ENCODE data around the gene POPDC3.
A peak's percentile ranks its signal among the peaks of the same experiment; 100 is the strongest.

The POPDC3 gene

DNA sequence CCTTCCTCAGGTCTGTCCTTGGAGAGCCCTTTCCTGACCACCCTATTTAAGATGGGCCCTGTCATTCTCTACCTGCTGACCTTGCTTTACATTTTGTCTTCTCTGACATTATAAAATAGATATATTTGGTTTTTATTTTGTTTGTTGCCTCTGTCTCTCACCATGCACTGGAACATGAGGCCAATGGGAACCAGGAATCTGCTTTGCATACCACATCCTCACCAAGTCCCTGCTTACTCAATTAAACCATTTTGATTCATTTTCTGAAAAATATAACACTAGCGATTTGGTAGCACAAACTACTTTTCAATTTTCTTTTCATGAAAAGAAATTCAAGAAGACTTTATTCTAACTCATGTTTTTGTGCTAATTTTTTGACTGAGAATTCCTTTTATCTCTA, 32.8 kb upstream of the POPDC3 start:
- Histone ChIP-seq H3K4me3 (ENCODE audit: low read depth, low read length) (no peak overlapping the region), H3K4me1 (ENCODE audit: control insufficient read depth, insufficient read depth, low read length, unreplicated experiment) (peaks cover 35% of the 10 kb centered on the region), H3K27ac (ENCODE audit: low read depth, low read length) (no peak overlapping the region), H3K36me3 (ENCODE audit: insufficient read depth, low read length) (no peaks in the 10 kb centered on the region), H3K27me3 (ENCODE audit: insufficient read depth, low read length) (no peaks in the 10 kb centered on the region), H3K79me2 (ENCODE audit: control insufficient read depth, insufficient read depth, low read length, unreplicated experiment) (no peaks in the 10 kb centered on the region), H2AFZ (ENCODE audit: low read length, unreplicated experiment) (no peak overlapping the region)

DNA sequence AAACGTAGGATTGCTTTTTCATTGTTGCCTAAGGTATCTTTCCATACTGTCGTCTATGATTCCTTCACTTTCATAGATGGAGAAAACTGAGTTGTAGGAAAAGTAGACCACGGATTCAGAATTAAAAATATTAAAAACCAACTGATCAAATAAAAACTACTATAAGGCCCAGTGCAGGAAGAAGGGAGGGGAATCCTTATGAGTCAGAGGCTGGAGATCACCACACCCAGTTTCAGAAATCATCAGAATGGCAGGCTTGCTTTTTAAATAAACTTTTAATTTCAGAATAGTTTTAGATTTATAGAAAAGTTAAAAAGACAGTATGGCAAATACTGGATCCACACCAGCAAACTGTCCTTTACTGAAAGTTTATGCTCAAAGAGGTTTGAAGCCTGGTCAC, 32.0 kb upstream of the POPDC3 start:
- no peak overlapping the region for H3K27ac ChIP-seq (ENCODE audit: low read depth, low read length)
- H3K36me3 ChIP-seq (ENCODE audit: insufficient read depth, low read length), result no peaks in the 10 kb centered on the region
- H2AFZ ChIP-seq (ENCODE audit: low read length, unreplicated experiment), result no peak overlapping the region
- H3K27me3 ChIP-seq (ENCODE audit: insufficient read depth, low read length), result no peaks in the 10 kb centered on the region
- H3K79me2 ChIP-seq (ENCODE audit: control insufficient read depth, insufficient read depth, low read length, unreplicated experiment), result no peaks in the 10 kb centered on the region
- peaks cover 36% of the 10 kb centered on the region for H3K4me1 ChIP-seq (ENCODE audit: control insufficient read depth, insufficient read depth, low read length, unreplicated experiment)
- H3K4me3 ChIP-seq (ENCODE audit: low read depth, low read length), result no peak overlapping the region

DNA sequence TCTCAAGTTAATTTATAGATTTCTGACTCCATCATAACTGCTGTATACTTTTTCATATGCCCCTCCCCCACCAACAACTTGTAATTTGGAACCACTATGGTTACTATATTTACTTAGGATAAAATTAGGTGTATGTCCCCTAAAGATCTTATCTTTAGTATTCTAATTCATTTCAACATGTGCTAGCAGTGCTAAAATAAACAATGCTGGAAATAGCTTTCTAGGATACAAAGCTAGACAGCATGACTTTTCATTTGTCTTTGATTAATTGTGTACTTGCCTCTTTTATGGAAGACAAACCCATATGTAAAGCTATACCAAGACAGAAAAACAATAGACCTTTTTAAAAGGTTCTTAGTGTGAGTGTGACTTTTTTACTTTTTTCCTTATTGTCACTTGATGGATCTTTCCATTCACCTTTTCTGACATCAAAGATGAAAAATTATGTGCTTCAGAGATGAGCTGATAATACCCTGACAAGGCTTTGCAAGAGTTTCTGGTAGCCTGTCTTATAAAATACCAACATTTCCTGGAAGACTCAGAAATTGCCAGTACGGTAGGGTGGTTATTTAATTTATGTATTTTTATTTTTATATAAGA, 31.2 kb upstream of the POPDC3 start:
- H3K36me3 ChIP-seq (ENCODE audit: insufficient read depth, low read length), result no peaks in the 10 kb centered on the region
- H3K79me2 ChIP-seq (ENCODE audit: control insufficient read depth, insufficient read depth, low read length, unreplicated experiment), result no peaks in the 10 kb centered on the region
- H3K4me3 ChIP-seq (ENCODE audit: low read depth, low read length), result no peak overlapping the region
- peak overlapping the region; percentile 65; the same call in 1 of the 2 replicates for H3K27ac ChIP-seq (ENCODE audit: low read depth, low read length)
- no peaks in the 10 kb centered on the region for H3K27me3 ChIP-seq (ENCODE audit: insufficient read depth, low read length)
- H2AFZ ChIP-seq (ENCODE audit: low read length, unreplicated experiment), result peak overlapping the region; percentile 65
- H3K4me1 ChIP-seq (ENCODE audit: control insufficient read depth, insufficient read depth, low read length, unreplicated experiment), result peaks cover 36% of the 10 kb centered on the region

DNA sequence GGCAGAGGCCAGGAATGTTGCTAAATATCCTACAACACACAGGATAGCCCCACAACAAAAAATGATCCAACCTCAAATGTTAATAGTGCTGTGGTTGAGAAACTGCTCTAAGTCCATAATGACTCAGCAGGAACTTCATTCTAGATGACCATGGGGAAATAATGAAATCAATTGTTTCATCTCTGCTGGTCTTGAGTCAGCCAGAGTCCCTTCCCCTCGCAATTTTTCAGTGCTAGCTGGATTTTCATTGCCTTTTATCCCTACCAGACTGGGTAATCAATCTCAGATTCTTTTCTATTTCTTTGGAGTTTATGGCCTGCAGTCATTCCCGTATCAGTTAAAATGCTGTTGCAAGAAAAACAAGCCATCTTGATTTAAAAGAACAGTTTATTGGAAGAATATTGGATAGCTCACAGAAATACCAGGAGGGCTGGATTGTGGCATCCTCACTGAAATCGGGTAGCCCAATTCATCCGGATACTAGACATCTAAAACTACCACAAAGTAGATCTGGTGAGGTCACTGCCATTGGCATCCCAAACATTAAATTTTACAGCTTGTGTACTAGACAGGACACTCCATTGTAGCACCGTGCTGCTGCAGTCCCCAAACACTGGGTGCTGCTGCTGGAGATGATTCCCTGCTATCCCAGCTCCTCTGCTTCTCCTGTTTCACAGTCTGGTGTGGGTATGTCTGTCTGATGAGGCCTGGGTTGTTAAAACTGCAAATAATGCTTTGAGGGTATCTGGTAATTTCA, 30.3 kb upstream of the POPDC3 start:
- H3K79me2 ChIP-seq (ENCODE audit: control insufficient read depth, insufficient read depth, low read length, unreplicated experiment), result no peaks in the 10 kb centered on the region
- H3K27me3 ChIP-seq (ENCODE audit: insufficient read depth, low read length), result no peaks in the 10 kb centered on the region
- H3K4me3 ChIP-seq (ENCODE audit: low read depth, low read length), result peak overlapping the region; percentile 2; the same call in 1 of the 2 replicates
- peak overlapping the region; percentile 65 for H3K27ac ChIP-seq (ENCODE audit: low read depth, low read length)
- peaks cover 32% of the 10 kb centered on the region for H3K4me1 ChIP-seq (ENCODE audit: control insufficient read depth, insufficient read depth, low read length, unreplicated experiment)
- peak overlapping the region; percentile 65 for H2AFZ ChIP-seq (ENCODE audit: low read length, unreplicated experiment)
- H3K36me3 ChIP-seq (ENCODE audit: insufficient read depth, low read length), result no peaks in the 10 kb centered on the region

DNA sequence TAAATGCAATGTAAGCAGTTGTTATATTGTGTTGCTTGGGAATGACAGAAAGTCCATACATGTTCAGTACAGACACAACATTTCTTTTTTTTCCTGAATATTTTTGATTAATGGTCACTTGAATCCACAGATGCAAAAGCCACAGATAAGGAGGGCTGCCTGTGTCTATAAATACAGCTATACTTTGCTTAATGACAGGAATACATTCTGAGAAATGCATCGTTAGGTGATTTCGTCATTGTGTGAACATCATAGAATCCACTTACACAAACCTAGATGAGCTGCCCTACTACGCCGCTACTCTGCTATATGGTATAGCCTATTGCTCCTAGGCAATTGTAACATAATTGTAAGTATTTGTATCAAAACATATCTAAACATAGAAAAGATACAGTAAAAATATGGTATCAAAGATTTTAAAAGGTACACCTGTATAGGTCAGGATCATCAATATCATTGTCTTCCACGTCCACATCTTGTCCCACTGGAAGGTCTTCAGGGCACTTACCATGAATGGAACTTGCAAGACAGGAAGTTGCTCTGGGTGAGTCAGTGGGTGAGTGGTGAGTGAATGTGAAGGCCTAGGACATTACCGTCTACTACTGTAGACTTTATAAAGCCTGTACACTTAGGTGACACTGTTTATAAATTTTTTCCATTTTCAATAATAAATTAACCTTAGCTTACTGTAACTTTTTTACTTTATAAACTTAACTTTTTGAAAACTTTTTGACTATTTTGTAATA, 27.9 kb upstream of the POPDC3 start:
- Histone ChIP-seq H2AFZ (ENCODE audit: low read length, unreplicated experiment) (no peak overlapping the region), H3K79me2 (ENCODE audit: control insufficient read depth, insufficient read depth, low read length, unreplicated experiment) (no peaks in the 10 kb centered on the region), H3K36me3 (ENCODE audit: insufficient read depth, low read length) (no peaks in the 10 kb centered on the region), H3K4me3 (ENCODE audit: low read depth, low read length) (no peak overlapping the region), H3K27me3 (ENCODE audit: insufficient read depth, low read length) (no peaks in the 10 kb centered on the region), H3K27ac (ENCODE audit: low read depth, low read length) (no peak overlapping the region), H3K4me1 (ENCODE audit: control insufficient read depth, insufficient read depth, low read length, unreplicated experiment) (peaks cover 32% of the 10 kb centered on the region)

DNA sequence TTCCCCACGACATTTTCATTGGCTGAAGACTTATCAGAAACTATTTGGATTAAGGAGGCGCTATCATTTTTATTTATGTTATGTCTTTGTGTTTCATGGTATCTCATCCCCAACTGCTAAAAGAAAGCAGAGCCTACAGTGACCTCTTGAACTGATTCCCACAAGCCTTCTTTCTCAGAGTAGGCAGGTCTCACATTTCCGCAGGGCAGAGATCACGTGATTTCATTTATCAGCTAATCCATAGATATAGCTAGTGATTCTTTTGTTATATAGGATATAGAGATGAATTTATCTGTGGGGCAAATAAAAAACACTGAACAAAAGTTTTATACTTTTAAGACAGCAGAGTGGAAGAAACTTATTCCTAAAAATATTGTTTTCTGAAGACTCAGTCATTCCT, 25.0 kb upstream of the POPDC3 start:
- no peak overlapping the region for H3K27ac ChIP-seq (ENCODE audit: low read depth, low read length)
- no peaks in the 10 kb centered on the region for H3K27me3 ChIP-seq (ENCODE audit: insufficient read depth, low read length)
- no peaks in the 10 kb centered on the region for H3K79me2 ChIP-seq (ENCODE audit: control insufficient read depth, insufficient read depth, low read length, unreplicated experiment)
- H3K4me1 ChIP-seq (ENCODE audit: control insufficient read depth, insufficient read depth, low read length, unreplicated experiment), result peaks cover 18% of the 10 kb centered on the region
- no peaks in the 10 kb centered on the region for H3K36me3 ChIP-seq (ENCODE audit: insufficient read depth, low read length)
- H2AFZ ChIP-seq (ENCODE audit: low read length, unreplicated experiment), result no peak overlapping the region
- no peak overlapping the region for H3K4me3 ChIP-seq (ENCODE audit: low read depth, low read length)

DNA sequence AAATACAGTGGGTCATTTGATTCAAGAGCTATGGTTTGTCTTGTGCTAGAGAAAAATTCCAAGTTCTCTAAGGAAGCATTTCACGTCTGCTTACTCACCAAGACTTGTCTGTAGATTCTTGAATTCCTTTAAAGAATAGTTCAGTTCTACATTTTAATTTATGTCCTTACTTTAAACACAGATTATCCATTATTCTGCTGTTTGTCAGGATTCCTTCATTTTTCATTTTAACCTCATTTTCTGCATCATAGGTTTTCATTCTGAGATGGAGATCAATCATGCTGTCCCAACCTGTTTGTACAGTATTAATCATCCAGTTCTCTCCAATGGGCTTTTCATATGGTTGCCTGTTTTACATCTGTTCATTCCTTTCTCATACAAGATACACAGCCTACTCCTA, 24.5 kb upstream of the POPDC3 start:
- Histone ChIP-seq H3K27me3 (ENCODE audit: insufficient read depth, low read length) (no peaks in the 10 kb centered on the region), H3K4me1 (ENCODE audit: control insufficient read depth, insufficient read depth, low read length, unreplicated experiment) (peaks cover 13% of the 10 kb centered on the region), H2AFZ (ENCODE audit: low read length, unreplicated experiment) (no peak overlapping the region), H3K27ac (ENCODE audit: low read depth, low read length) (no peak overlapping the region), H3K4me3 (ENCODE audit: low read depth, low read length) (no peak overlapping the region), H3K36me3 (ENCODE audit: insufficient read depth, low read length) (no peaks in the 10 kb centered on the region), H3K79me2 (ENCODE audit: control insufficient read depth, insufficient read depth, low read length, unreplicated experiment) (no peaks in the 10 kb centered on the region)

DNA sequence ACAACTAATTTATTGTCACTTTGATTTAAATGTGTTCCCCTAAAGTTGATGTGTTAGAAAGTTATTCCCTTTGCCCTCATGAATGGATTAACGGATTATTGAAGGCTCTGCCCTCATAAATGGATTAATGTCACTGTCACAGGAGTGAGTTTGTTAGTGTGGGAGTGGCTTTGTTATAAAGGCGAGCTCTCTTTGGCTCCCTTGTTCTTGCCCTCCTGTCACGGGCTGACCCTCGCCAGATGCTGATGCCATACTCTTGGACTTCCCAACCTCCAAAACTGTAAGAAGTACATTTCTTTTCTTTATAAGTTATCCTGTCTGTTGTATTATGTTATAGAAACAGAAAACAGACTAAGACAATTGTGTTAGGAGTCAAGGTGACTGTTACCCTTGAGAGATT, 22.7 kb upstream of the POPDC3 start:
- H3K27me3 ChIP-seq (ENCODE audit: insufficient read depth, low read length), result no peaks in the 10 kb centered on the region
- no peaks in the 10 kb centered on the region for H3K36me3 ChIP-seq (ENCODE audit: insufficient read depth, low read length)
- H3K4me3 ChIP-seq (ENCODE audit: low read depth, low read length), result no peak overlapping the region
- H2AFZ ChIP-seq (ENCODE audit: low read length, unreplicated experiment), result no peak overlapping the region
- peaks cover 4% of the 10 kb centered on the region for H3K4me1 ChIP-seq (ENCODE audit: control insufficient read depth, insufficient read depth, low read length, unreplicated experiment)
- no peak overlapping the region for H3K27ac ChIP-seq (ENCODE audit: low read depth, low read length)
- no peaks in the 10 kb centered on the region for H3K79me2 ChIP-seq (ENCODE audit: control insufficient read depth, insufficient read depth, low read length, unreplicated experiment)

DNA sequence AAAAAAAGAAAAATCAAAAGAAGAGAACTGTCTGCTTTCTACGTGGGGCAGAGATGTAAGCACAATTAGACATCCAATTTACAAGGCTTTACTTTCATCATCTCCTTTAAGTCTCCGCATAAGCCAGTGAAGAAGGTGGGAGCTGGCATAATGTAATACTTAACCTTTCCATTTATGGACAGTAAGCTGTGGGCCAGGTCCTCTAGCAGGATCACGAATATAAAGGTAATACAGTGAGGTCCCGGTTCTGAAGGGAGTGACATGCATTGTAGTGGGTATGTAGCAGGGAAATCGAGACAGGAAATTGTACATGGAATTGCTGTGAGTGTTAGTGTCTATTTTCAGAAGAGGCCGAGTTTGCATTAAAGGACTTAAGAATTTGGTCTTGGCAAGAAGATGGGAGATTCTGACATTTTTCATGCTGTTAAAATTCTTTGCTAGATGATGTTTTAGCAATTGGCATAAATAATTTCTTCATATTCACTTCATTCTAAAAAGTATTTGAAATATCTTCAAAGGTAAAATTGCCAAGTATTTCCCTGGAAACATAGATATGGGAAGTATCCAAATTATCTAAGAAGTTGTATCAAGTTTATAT, 20.4 kb upstream of the POPDC3 start:
- Histone ChIP-seq H3K27me3 (ENCODE audit: insufficient read depth, low read length) (no peaks in the 10 kb centered on the region), H3K4me3 (ENCODE audit: low read depth, low read length) (no peak overlapping the region), H2AFZ (ENCODE audit: low read length, unreplicated experiment) (peak overlapping the region; percentile 33)

DNA sequence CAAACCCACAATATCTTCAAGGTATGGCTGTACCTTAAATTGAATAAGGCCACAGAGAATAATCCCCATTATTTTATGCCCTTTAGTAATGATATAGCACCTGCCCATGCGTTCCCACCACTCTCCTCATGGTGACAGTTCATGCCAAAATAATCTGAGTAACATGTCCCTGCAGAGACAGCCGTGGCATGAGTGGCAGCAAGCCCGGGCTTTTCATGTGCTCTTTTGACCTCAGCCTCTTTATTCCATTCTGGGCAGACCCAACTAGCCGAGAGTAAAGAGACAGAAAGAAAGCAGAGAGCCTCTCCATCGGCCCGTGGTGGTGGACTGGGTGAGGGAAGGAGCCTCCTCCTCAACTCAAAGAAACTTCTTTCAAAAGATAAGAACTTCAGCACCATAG, 19.9 kb upstream of the POPDC3 start:
- no peaks in the 10 kb centered on the region for H3K79me2 ChIP-seq (ENCODE audit: control insufficient read depth, insufficient read depth, low read length, unreplicated experiment)
- no peaks in the 10 kb centered on the region for H3K36me3 ChIP-seq (ENCODE audit: insufficient read depth, low read length)
- no peak overlapping the region for H3K27ac ChIP-seq (ENCODE audit: low read depth, low read length)
- H3K27me3 ChIP-seq (ENCODE audit: insufficient read depth, low read length), result no peaks in the 10 kb centered on the region
- H3K4me1 ChIP-seq (ENCODE audit: control insufficient read depth, insufficient read depth, low read length, unreplicated experiment), result peaks cover 4% of the 10 kb centered on the region
- H3K4me3 ChIP-seq (ENCODE audit: low read depth, low read length), result no peak overlapping the region
- H2AFZ ChIP-seq (ENCODE audit: low read length, unreplicated experiment), result no peak overlapping the region

More for the DNA sequence above, 20.4 kb upstream of the POPDC3 start:
- no peaks in the 10 kb centered on the region for H3K36me3 ChIP-seq (ENCODE audit: insufficient read depth, low read length)
- peaks cover 4% of the 10 kb centered on the region for H3K4me1 ChIP-seq (ENCODE audit: control insufficient read depth, insufficient read depth, low read length, unreplicated experiment)
- no peaks in the 10 kb centered on the region for H3K79me2 ChIP-seq (ENCODE audit: control insufficient read depth, insufficient read depth, low read length, unreplicated experiment)
- H3K27ac ChIP-seq (ENCODE audit: low read depth, low read length), result no peak overlapping the region
